GM19239 (cell line): Measurements from ENCODE around the gene SRSF11.
A peak's percentile ranks its signal among the peaks of the same experiment; 100 is the strongest.
"Not testable (repeated sequence)": the region's sequence is repeated elsewhere in the genome, so short reads cannot be mapped to it uniquely, and the experiment has no call there.

Experiments used
- DNase-seq: peaks from one replicate; pipeline ENCODE4 v3.0.0; 2011; ENCODE audit warnings: low spot score; ENCODE audit not compliant: insufficient read length
- FAIRE-seq: peaks from 2 replicates; lab custom pipeline; 2011; peaks lifted over from hg19 to GRCh38; lab: Jason Lieb, UNC

Gene SRSF11

GRCh38 chr1:70221238-70222121, at the start of gene SRSF11:
TSS of gene SRSF11 (plus strand) at chr1:70221380. CDS start at chr1:70221637, 257 bp downstream.
- DNase-seq (peak; percentile 67), FAIRE-seq (peak; percentile 97)

GRCh38 chr1:70171512-70171911, 49.7 kb upstream of the SRSF11 start:
- DNase-seq (no peak), FAIRE-seq (no peak)

GRCh38 chr1:70185181-70185580, 36.0 kb upstream of the SRSF11 start:
- not testable (repeated sequence) for FAIRE-seq, DNase-seq

- FAIRE-seq: no peak
- DNase-seq: no peak
Measured at GRCh38 chr1:70188522-70188921, 32.7 kb upstream of the SRSF11 start.

- DNase-seq: no peak
- FAIRE-seq: no peak
Measured at GRCh38 chr1:70190180-70190579, 31.0 kb upstream of the SRSF11 start.

- FAIRE-seq, DNase-seq: not testable (repeated sequence)
Measured at GRCh38 chr1:70192446-70192845, 28.7 kb upstream of the SRSF11 start.

GRCh38 chr1:70194601-70195000, 26.6 kb upstream of the SRSF11 start:
- FAIRE-seq (no peak), DNase-seq (no peak)

GRCh38 chr1:70195342-70195741, 25.8 kb upstream of the SRSF11 start:
- DNase-seq: no peak
- FAIRE-seq: peak; percentile 69

GRCh38 chr1:70196333-70196732, 24.8 kb upstream of the SRSF11 start:
- DNase-seq: no peak
- FAIRE-seq: peak; percentile 58

GRCh38 chr1:70200065-70200464, 21.1 kb upstream of the SRSF11 start:
- DNase-seq (no peak), FAIRE-seq (no peak)

GRCh38 chr1:70202173-70202758, 18.9 kb upstream of the SRSF11 start:
- DNase-seq (no peak), FAIRE-seq (no peak)

- FAIRE-seq: peak; percentile 11
- no peak for DNase-seq
Measured at GRCh38 chr1:70204139-70204538, 17.0 kb upstream of the SRSF11 start.

GRCh38 chr1:70204600-70204999, 16.6 kb upstream of the SRSF11 start:
- FAIRE-seq: no peak
- DNase-seq: no peak

GRCh38 chr1:70205071-70205433, 16.1 kb upstream of the SRSF11 start:
- DNase-seq (no peak), FAIRE-seq (no peak)

- FAIRE-seq (peak; percentile 98), DNase-seq (peak; percentile 69)
Measured at GRCh38 chr1:70205434-70206118, 15.6 kb upstream of the SRSF11 start, which contains the start of gene LRRC40. TSS of gene LRRC40 (minus strand) at chr1:70205579. CDS start at chr1:70205540, 39 bp downstream.

GRCh38 chr1:70206833-70207232, 14.3 kb upstream of the SRSF11 start:
- DNase-seq, FAIRE-seq: not testable (repeated sequence)

GRCh38 chr1:70207492-70207891, 13.7 kb upstream of the SRSF11 start:
- no peak for FAIRE-seq
- no peak for DNase-seq

- DNase-seq: no peak
- FAIRE-seq: no peak
Measured at GRCh38 chr1:70208292-70208691, 12.9 kb upstream of the SRSF11 start.

GRCh38 chr1:70210820-70211219, 10.4 kb upstream of the SRSF11 start:
- FAIRE-seq (no peak), DNase-seq (no peak)

- FAIRE-seq (no peak), DNase-seq (no peak)
Measured at GRCh38 chr1:70211541-70211940, 9.6 kb upstream of the SRSF11 start.

- peak; percentile 45 for FAIRE-seq
- DNase-seq: no peak
Measured at GRCh38 chr1:70220015-70220414, 1.2 kb upstream of the SRSF11 start.
